GM15510 (cell line): ENCODE data around the gene TIPRL.

ENCODE experiments used
- POLR2A ChIP-seq: IDR thresholded peaks from 3 replicates; pipeline ENCODE4 v1.6.1; 2011; ENCODE audit warnings: borderline replicate concordance; ENCODE audit not compliant: insufficient read length; ENCODE audit errors: extremely low read depth

The TIPRL gene

DNA sequence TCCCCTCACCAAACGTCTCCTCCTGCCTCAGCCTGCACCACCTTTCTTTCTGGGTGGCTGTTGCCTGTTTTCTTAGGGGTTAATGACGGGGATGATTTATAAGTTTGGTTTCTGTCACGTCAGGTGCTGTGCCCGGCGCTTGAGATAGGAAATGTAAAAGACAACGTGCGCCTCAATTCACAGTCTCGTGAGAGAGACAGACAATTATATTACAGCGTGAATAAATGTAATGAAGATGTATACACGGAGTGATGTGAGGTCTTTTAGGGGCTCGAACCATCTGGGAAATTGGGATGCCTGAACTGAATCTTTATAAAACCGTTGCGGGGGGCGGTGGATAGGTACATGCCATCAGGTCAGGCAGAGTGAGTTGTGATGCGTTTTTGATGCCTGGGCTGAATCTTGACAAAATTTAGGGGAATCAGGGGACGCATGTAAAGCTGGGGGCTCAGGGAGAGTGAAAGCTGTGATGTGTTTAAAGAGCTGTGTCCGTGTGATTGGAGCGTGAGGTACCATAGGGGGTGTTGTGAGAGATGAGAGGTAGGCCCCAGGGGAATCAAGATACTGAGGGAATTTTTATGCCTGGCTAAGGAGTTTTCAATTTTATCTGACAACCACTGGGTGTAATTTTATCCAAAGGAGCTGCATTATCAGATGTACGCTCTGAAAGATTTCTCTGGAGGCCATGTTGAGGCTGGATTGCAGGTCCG, 831 bp downstream of the TIPRL start:
- TF ChIP-seq POLR2A = no peak

DNA sequence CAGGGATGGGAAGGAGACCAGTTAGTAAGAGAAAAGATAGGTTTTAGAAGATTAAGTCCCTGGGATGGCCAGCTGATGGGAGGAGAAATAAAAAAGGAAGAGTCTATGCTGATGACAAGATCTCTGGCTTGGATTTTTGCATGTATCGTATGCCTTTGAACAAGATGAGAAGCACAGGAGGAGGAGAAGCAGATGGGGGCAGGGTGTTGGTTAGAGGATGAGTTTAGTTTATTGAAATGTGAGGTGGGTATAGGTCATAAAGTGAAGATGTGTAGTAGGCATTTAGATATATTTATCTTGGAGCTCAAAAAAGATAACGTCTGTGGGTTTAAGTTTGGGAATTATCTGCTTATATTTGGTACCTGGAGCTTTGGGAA, 1.4 kb downstream of the TIPRL start:
- no peak for TF ChIP-seq POLR2A

DNA sequence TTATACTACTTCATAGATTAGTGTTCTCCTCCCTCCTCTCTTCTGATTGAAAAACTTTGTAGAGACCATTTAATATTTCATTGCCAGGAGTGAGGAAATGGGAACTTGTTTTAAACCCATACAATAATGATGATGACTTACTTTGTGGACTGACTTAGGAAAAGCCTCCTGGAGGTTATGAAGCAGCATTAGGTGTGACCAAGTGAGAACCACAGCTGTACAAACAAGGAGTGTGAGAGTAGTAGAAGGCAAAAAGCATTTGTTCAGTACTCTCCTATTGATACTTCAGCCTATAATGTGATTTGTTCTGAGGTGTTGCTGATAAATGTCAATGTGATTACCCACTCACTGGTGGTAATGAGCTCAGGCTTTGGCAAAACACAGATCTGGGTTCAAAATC, 8.4 kb downstream of the TIPRL start:
- TF ChIP-seq POLR2A = no peak

DNA sequence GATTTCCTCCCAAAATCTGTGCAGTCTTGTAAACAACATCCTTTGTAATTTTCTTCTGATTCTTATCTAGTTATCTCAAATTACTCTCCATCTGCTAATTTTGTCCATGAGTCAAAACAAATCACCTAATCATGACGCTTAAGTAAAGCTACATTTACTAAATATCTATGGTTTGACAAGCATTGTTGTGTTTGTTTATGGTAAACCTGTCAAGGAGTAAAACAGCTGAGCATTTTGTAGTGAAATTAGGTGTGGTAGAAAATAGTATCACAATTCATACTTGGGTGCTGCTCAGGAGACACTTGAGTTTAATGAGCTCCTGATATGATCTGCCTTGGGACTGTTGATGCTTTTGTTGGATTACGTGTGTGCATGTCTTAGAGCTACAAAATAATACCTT, 11.6 kb downstream of the TIPRL start:
- TF ChIP-seq POLR2A = no peak

DNA sequence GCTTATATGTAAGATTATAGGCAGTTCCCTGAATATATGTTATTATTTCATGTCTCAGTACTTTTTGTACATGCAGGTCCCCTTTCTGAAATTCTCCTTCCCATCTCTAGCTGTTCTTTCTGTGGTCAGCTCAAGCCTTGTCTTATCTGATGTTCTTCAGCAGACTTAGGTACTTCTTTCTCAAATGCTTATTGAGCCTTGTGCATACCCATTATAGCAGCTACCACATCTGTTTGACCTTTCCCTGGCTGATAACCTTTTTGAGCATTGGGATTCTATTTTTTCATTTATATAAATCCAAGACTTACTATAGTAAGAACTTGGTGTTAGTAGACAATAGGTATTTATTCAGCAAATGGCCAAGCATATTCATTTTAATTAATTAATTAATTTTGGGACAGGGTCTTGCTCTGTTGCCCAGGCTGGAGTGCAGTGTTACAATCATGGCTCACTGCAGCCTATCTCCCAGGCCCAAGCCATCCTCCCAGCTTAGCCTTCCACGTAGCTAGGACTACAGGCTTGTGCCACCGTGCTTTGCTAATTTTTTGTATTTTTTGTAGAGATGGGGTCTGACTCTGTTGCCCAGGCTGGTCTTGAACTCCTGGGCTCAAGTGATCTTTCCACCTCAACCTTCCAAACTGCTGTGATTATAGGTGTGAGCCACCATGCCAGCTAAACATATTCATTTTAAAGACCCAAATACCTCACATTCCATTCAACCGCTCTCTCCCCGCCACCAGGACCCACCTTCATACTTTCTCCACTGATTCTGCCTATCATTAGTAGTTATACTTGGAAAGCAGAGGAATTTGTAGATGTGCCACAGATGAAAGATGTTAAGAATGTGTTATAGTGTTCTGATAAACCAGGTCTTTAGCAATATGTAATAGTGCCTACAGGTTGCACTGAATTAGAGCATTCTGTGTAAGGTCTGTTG, 16.7 kb downstream of the TIPRL start:
- no peak for TF ChIP-seq POLR2A

DNA sequence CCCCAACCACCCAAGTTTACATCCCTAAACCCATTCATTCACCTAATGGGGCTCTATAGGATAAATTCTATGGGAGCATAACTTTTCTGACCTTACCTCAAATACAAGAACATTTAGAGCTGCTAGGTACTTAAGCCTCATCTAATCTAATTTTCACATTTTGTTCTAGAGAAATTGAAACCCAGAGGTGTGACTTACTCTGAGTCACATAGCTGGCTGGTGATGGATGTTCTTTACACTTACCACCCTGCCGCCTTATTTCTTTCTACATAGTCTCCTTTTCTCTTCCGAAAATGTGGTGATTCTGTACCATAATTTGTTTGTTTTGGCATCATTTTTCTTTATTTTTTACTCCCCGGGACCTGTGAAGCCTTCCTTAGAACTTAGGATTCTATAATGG, 20.3 kb downstream of the TIPRL start:
- TF ChIP-seq POLR2A = no peak

DNA sequence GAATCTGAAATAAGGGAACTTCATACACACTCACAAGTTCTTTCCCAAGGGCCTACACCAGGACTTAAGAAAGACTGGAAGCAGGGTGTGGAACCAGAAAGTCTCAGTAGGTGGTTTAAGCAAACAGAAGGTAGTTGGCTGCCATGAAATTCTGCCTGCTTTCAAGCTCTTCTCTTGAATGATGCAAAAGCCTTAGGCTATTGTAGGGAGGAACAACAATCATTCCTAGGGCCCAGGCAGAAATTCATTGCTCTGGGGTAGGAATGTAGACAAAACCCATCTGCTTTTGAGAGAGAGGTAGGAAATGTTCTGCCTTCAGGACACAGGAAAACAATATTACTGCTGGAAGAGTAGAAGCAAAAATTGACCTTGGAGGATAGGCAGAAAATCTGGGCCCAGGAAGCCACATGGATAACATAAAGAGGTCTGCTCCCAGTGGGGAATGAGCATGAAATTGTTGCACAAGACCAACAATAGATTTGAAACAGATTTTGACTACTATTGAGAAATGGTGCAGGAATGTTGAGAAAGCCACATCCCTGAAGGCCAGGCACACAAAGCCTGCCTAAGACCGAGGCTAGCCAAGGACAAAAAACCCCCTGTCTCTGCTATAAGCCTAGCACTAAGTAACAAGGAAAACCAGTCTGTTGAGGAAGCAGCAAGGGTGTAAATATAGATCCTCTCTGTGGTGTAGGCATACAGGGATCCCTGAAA, 24.3 kb downstream of the TIPRL start:
- TF ChIP-seq POLR2A = no peak

DNA sequence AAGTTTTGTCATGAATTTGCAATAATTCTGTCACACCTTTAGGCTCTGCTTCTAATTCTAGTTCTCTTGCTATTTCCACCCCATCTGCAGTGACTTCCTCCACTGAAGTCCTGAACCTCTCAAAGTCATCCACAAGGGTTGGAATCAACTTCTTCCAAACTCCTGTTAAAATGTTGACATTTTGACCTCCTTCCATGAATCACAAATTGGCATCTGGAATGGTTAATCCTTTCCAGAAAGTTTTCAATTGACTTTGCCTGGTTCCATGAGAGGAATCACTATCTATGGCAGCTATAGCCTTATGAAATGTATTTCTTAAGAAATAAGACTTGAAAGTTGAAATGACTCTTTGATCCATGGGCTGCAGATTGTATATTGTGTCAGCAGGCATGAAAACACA, 27.3 kb downstream of the TIPRL start:
- no peak for TF ChIP-seq POLR2A

DNA sequence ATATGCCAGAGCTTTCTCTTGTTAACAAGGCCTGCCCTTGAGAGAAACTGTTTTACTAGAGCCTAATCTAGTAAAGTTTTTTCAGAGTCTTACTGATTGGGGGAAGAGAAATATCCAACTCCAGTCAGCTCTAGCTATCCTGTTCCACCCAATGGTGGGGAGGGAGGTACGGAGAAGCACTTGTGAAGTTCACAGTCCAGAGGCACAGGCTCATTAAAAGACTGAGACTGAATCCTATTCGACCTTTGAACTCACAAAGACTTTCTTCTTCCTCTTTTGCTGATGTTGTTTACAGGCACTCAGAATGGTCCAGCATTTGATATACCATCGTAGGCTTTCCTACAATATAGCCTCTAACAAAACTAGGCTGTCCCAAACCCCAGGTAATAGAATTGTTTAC, 31.6 kb downstream of the TIPRL start:
- no peak for TF ChIP-seq POLR2A

DNA sequence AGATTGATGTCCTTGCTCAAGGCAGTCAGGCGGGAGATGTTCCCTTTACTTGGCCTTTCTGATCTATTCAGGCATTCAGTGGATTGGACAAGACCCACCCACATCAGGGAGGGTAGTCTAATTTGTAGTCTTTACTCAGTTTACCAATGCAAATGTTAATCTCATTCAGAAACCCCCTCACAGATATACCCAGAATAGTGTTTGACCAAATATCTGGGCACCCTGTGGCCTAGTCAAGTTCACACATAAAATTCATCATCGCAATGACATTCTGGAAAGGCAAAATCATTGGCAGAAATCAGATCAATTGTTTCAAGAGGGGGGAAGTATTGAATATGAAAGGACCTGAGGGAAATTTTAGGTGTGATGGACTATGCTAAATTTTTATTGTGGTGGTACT, 34.6 kb downstream of the TIPRL start:
- TF ChIP-seq POLR2A = no peak

DNA sequence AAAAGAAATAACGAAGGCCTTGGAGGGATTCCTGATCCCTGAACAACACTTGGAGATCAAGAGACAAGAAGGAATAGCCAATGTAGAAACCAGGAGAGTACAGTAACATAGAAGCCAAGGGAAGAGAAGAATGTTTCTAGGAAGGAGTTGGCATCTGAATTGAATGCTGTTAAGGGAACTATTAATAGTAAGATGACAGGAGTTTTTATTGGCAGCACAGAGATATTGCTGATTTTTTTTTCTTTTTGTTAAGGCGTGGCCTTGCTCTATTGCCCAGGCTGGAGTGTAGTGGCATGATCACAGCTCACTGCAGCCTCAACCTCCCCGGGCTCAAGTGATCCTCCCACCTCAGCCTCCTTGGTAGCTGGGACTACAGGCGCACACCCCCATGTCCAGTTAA, 37.4 kb downstream of the TIPRL start:
- no peak for TF ChIP-seq POLR2A

DNA sequence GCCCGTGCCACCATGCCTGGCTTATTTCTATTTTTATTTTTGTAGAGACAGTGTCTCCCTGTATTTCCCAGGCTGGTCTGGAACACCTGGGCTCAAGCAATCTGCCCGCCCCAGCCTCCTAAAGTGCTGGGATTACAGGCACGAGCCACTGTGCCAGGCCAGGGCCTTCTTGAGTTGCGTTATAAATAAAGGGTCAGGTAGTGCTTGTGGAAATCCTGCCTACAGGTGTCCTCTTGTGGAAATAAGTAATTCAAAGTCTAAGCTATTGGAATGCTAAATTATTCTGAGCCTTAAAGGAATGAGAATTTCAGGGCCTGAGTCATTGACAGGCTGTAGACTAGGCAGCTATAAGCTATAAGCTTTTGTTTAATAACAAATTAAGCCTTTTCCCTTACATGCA, 38.9 kb downstream of the TIPRL start:
- TF ChIP-seq POLR2A = no peak

DNA sequence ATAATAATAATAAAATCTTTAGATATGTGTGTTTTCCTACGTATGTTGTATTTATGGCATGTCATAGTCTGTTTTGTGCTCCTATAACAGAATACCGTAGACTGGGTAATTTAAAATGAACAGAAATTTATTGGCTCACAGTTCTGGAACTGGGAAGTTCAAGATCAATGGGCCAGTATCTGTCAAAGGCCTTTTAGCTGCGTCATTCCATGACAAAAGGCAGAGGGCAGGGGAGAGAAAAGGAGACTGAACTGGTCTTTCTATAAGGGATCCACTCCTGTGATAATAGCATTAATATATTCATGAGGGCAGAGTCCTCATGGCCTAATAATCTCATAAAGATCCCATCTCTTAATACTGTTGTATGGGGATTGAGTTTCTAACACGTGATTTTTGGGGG, 39.9 kb downstream of the TIPRL start:
- TF ChIP-seq POLR2A = no peak

DNA sequence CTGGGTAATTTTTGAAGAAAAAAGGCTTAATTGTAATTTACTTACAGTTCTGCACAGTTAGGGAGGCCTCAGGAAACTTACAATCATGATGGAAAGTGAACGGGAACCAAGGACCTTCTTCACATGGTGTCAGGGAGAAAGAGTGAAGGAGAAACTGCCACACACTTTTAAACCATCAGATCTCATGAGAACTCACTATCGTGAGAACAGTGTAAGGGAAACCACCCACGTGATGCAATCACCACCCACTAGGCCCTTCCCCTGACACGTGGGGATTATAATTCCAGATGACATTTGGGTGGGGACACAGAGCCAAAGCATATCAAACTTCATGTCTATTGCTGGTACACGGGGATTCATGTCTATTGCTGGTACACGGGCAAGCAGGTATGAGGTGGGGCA, 41.7 kb downstream of the TIPRL start:
- no peak for TF ChIP-seq POLR2A

DNA sequence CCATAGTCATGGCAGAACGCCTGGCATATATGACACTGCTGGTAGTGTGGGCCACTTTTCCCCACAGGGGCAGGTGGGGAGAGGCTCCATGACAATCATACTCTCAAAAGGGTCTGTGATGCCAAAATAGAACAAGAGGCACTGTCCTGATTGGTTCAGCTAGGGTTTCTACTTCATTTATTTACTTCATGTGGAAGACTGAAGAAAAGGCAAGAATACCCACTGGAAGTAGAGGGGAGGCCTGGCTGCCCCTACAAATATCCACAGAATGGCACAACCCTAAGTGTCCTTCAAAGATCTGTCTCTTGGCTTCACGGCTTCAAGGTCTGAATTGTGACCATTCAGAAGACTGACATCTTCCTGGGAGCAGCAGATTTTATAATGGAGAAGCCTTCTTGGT, 42.5 kb downstream of the TIPRL start:
- no peak for TF ChIP-seq POLR2A
